ENCODE data around the gene SSC4D.

- TF ChIP-seq, protein P1, sequence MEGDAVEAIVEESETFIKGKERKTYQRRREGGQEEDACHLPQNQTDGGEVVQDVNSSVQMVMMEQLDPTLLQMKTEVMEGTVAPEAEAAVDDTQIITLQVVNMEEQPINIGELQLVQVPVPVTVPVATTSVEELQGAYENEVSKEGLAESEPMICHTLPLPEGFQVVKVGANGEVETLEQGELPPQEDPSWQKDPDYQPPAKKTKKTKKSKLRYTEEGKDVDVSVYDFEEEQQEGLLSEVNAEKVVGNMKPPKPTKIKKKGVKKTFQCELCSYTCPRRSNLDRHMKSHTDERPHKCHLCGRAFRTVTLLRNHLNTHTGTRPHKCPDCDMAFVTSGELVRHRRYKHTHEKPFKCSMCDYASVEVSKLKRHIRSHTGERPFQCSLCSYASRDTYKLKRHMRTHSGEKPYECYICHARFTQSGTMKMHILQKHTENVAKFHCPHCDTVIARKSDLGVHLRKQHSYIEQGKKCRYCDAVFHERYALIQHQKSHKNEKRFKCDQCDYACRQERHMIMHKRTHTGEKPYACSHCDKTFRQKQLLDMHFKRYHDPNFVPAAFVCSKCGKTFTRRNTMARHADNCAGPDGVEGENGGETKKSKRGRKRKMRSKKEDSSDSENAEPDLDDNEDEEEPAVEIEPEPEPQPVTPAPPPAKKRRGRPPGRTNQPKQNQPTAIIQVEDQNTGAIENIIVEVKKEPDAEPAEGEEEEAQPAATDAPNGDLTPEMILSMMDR (IDR thresholded peaks at IDR 0.05; ENCODE audit: low read depth, low read length) = no peak
- no peak for TF ChIP-seq EZH2phosphoT487 (IDR thresholded peaks at IDR 0.05; ENCODE audit: low read depth)
Observed at GRCh38 chr7:76356115-76356514, 53.4 kb downstream of the SSC4D start.
